H1 (cell line): ENCODE results near the gene CSH1. TPM values are rescaled to one million over a fixed set of nuclear protein-coding genes. Genes with fewer than 3 reads are reported as not detected.
"Not testable (repeated sequence)": the region's sequence is repeated elsewhere in the genome, so short reads cannot be mapped to it uniquely, and the experiment has no call there.

Source experiments
- CTCF ChIA-PET: fragments of 300-600 bp; sonication (Branson Sonifier 250); formaldehyde crosslinking; loops from one replicate; lab custom pipeline; 2021; ENCODE audit not compliant: partially characterized antibody; lab: Charles Lee
- POLR2A ChIA-PET: fragments of 300-600 bp; sonication (Branson Sonifier 250); formaldehyde crosslinking; loops from one replicate; lab custom pipeline; 2021; ENCODE audit warnings: inconsistent platforms; ENCODE audit not compliant: partially characterized antibody; lab: Charles Lee
- DNase-seq, 2 experiments: peaks; one replicate each; pipeline versions ENCODE4 v3.0.0 to v3.0.0-alpha.2; 2010 to 2022; ENCODE audit warnings: low spot score in 2 of 2, low read depth in 1 of 2, mixed read lengths in 1 of 2
- FAIRE-seq: peaks from 2 replicates; lab custom pipeline; 2011; peaks lifted over from hg19 to GRCh38; lab: Jason Lieb, UNC
- H2AFZ ChIP-seq: 2 replicates; pipeline ENCODE4 v1.8.1; 2012; ENCODE audit warnings: low read length, inconsistent platforms
- H2AK5ac ChIP-seq: 2 replicates; pipeline ENCODE4 v1.6.1; 2013; ENCODE audit warnings: low read depth, low read length
- H2BK120ac ChIP-seq: replicated peaks from 2 replicates; pipeline ENCODE3; 2013; ENCODE audit warnings: low read depth, low read length, inconsistent platforms
- H2BK12ac ChIP-seq: 2 replicates; pipeline ENCODE4 v1.6.1; 2013; ENCODE audit warnings: low read depth, low read length
- H2BK15ac ChIP-seq: 2 replicates; pipeline ENCODE4 v1.6.1; 2013; ENCODE audit warnings: low read length
- H2BK20ac ChIP-seq: 2 replicates; pipeline ENCODE4 v1.6.1; 2013; ENCODE audit warnings: low read length
- H2BK5ac ChIP-seq: 2 replicates; pipeline ENCODE4 v1.6.1; 2013; ENCODE audit warnings: low read depth, low read length
- H3K14ac ChIP-seq: 2 replicates; pipeline ENCODE4 v1.6.1; 2013; ENCODE audit warnings: inconsistent platforms; ENCODE audit not compliant: insufficient read length
- H3K18ac ChIP-seq: 2 replicates; pipeline ENCODE4 v1.6.1; 2013; ENCODE audit warnings: low read length; ENCODE audit errors: extremely low read depth
- H3K23ac ChIP-seq: 2 replicates; pipeline ENCODE4 v1.6.1; 2013; ENCODE audit warnings: inconsistent platforms; ENCODE audit not compliant: insufficient read length
- H3K23me2 ChIP-seq: 2 replicates; pipeline ENCODE4 v1.6.1; 2013; ENCODE audit warnings: low read depth, low read length
- H3K27ac ChIP-seq: 2 replicates; pipeline ENCODE4 v1.6.1; 2011; ENCODE audit warnings: low read depth, low read length, inconsistent platforms
- H3K27me3 ChIP-seq, 4 experiments: replicated peaks in 1 of 4; 1 replicate in 1 of 4; 2 replicates in 3 of 4; pipeline versions ENCODE4 v1.6.1 to v1.8.1; 2011 to 2013; ENCODE audit warnings: low read length in 3 of 4, mild to moderate bottlenecking in 3 of 4, inconsistent platforms in 2 of 4, mixed read lengths in 2 of 4, moderate library complexity in 1 of 4; ENCODE audit not compliant: control insufficient read depth in 3 of 4, insufficient read depth in 3 of 4; ENCODE audit errors: extremely low read depth in 1 of 4
- H3K36me3 ChIP-seq, 4 experiments: 2 replicates each; pipeline versions ENCODE4 v1.6.1 to v1.8.1; 2011 to 2013; ENCODE audit warnings: mild to moderate bottlenecking in 4 of 4, low read length in 3 of 4, moderate library complexity in 2 of 4, control low read depth in 1 of 4, inconsistent platforms in 1 of 4; ENCODE audit not compliant: insufficient read depth in 4 of 4, control insufficient read depth in 2 of 4
- H3K4ac ChIP-seq: replicated peaks from 2 replicates; pipeline ENCODE3; 2013; ENCODE audit warnings: low read length, low read depth, mixed read lengths, inconsistent platforms; ENCODE audit not compliant: insufficient read length
- H3K4me1 ChIP-seq, 4 experiments: replicated peaks in 1 of 4; 1 replicate in 1 of 4; 2 replicates in 3 of 4; pipeline versions ENCODE4 v1.6.1 to v1.8.1; 2011 to 2013; ENCODE audit warnings: low read length in 3 of 4, inconsistent platforms in 2 of 4, mixed read lengths in 1 of 4; ENCODE audit not compliant: insufficient read depth in 4 of 4, control insufficient read depth in 3 of 4
- H3K4me2 ChIP-seq, 2 experiments: 2 replicates each; pipeline versions ENCODE4 v1.6.1 to v1.8.1; 2011 to 2013; ENCODE audit warnings: low read depth in 2 of 2, low read length in 2 of 2, control low read depth in 1 of 2, inconsistent platforms in 1 of 2, mild to moderate bottlenecking in 1 of 2; ENCODE audit not compliant: insufficient read depth in 1 of 2
- H3K4me3 ChIP-seq, 4 experiments: fragments of 200-600, 300-600 bp in 1 of 4; sonication (generic), shearing (Covaris generic), sonication (Bioruptor Twin) in 1 of 4; 2 replicates each; pipeline versions ENCODE4 v1.5.1 to v1.8.1; 2011 to 2016; ENCODE audit warnings: low read length in 4 of 4, low read depth in 3 of 4, control low read depth in 2 of 4, inconsistent platforms in 2 of 4, mild to moderate bottlenecking in 2 of 4, mixed read lengths in 1 of 4, moderate library complexity in 1 of 4; ENCODE audit not compliant: insufficient read depth in 2 of 4; ENCODE audit errors: extremely low read depth in 1 of 4
- H3K56ac ChIP-seq: replicated peaks from 2 replicates; pipeline ENCODE3; 2013; ENCODE audit warnings: low read depth, mild to moderate bottlenecking, mixed read lengths, low read length, inconsistent platforms; ENCODE audit not compliant: insufficient read length
- H3K79me1 ChIP-seq: 2 replicates; pipeline ENCODE4 v1.6.1; 2013; ENCODE audit warnings: low read depth, low read length, control low read depth
- H3K79me2 ChIP-seq, 2 experiments: 2 replicates each; pipeline versions ENCODE4 v1.6.1 to v1.8.1; 2012 to 2013; ENCODE audit warnings: low read length in 2 of 2, mild to moderate bottlenecking in 2 of 2, inconsistent platforms in 1 of 2; ENCODE audit not compliant: insufficient read depth in 2 of 2, control insufficient read depth in 1 of 2
- H3K9ac ChIP-seq, 4 experiments: replicated peaks in 1 of 4; 1 replicate in 1 of 4; 2 replicates in 3 of 4; pipeline versions ENCODE4 v1.6.1 to v1.8.1; 2011 to 2013; ENCODE audit warnings: low read depth in 3 of 4, low read length in 3 of 4, control low read depth in 2 of 4, mild to moderate bottlenecking in 2 of 4, moderate library complexity in 2 of 4, inconsistent platforms in 1 of 4; ENCODE audit errors: extremely low read depth in 1 of 4
- H3K9me3 ChIP-seq, 2 experiments: 2 replicates each; pipeline versions ENCODE4 v1.6.1 to v1.8.1; 2012 to 2013; ENCODE audit warnings: mild to moderate bottlenecking in 2 of 2, moderate library complexity in 2 of 2, control low read depth in 1 of 2, inconsistent platforms in 1 of 2, low read depth in 1 of 2, low read length in 1 of 2, mixed read lengths in 1 of 2; ENCODE audit not compliant: insufficient read depth in 2 of 2
- H4K20me1 ChIP-seq, 2 experiments: replicated peaks in 1 of 2; 2 replicates each; pipeline versions ENCODE3 to v1.8.1; 2011 to 2013; ENCODE audit warnings: inconsistent platforms in 2 of 2, low read length in 2 of 2, mild to moderate bottlenecking in 1 of 2; ENCODE audit not compliant: insufficient read depth in 2 of 2, control insufficient read depth in 1 of 2
- H4K5ac ChIP-seq: 2 replicates; pipeline ENCODE4 v1.6.1; 2013; ENCODE audit warnings: low read length, low read depth, mixed read lengths, inconsistent platforms; ENCODE audit not compliant: insufficient read length
- H4K8ac ChIP-seq: 2 replicates; pipeline ENCODE4 v1.8.0; 2013; ENCODE audit warnings: mild to moderate bottlenecking, moderate library complexity, low read length, inconsistent platforms; ENCODE audit not compliant: insufficient read depth; ENCODE audit errors: extremely low read depth
- H4K91ac ChIP-seq: replicated peaks from 2 replicates; pipeline ENCODE3; 2013; ENCODE audit warnings: low read length, mixed read lengths, inconsistent platforms; ENCODE audit not compliant: insufficient read length
- WGBS, 2 experiments: shearing (Covaris generic) in 1 of 2; methylation state at CpG; one replicate each; pipeline versions ENCODE4 v1.1.6 to v1.1.7; 2013 to 2015; ENCODE audit warnings: low lambda C conversion rate in 2 of 2, mixed read lengths in 2 of 2, inconsistent platforms in 1 of 2, low coverage in 1 of 2, missing lambda C conversion rate in 1 of 2; ENCODE audit not compliant: insufficient replicate concordance in 2 of 2, insufficient coverage in 1 of 2, insufficient read length in 1 of 2; ENCODE audit errors: extremely low coverage in 1 of 2, missing lambda C conversion rate in 1 of 2; 5-methylcytosine and 5-hydroxymethylcytosine counted together
- polyA plus RNA-seq, 7 experiments: library from polyadenylated mRNA; depleted of rRNA in 3 of 7; stranded (reverse) in 5 of 7; unstranded in 2 of 7; fragments of >200 nt in 5 of 7; fragments of 200-250 nt in 2 of 7; gene quantifications; 1 replicate in 5 of 7; 2 replicates in 1 of 7; 4 replicates in 1 of 7; pipeline versions ENCODE4 v1.2.1 to v1.2.3, GENCODE V29; 2011 to 2013; ENCODE audit warnings: missing spikeins in 2 of 7, mixed read lengths in 2 of 7
- total RNA-seq: library from RNA; stranded (reverse); fragmentation: NEBNext Ultra II Directional; extraction: Animal tissue kit (Norgen Biotek cat#: 25700); gene quantifications from 2 replicates; pipeline ENCODE4 v1.2.1, GENCODE V29; 2021

The CSH1 gene
- total and polyA plus RNA-seq, 2 of the 8 experiments (the other 6 are each of a cell fraction or from before 2014, with no cell fraction given), result 0.12 TPM; not detected in 1

DNA sequence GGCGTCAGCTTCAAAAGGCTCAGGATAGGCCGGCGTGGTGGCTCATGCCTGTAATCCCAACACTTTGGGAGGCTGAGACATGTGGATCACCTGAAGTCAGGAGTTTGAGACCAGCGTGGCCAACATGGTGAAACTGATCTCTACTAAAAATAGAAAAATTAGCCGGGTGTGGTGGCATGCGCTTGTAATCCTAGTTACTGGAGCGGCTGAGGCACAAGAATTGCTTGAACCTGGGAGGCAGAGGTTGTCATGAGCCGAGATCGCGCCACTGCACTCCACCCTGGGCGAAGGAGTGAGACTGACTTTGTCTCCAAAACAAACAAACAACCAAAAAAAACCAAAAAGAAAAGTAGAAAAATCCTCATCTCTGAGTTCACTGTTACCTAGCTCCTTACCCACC is 11.3 kb downstream of the CSH1 start:
- H2BK12ac ChIP-seq, FAIRE-seq, H3K4me3 ChIP-seq, H3K9me3 ChIP-seq, H4K91ac ChIP-seq, H3K4ac ChIP-seq, DNase-seq, H3K56ac ChIP-seq, H3K79me1 ChIP-seq, H3K14ac ChIP-seq, H4K8ac ChIP-seq, H4K5ac ChIP-seq, H3K27ac ChIP-seq, H3K79me2 ChIP-seq, H4K20me1 ChIP-seq, H2BK120ac ChIP-seq, H3K27me3 ChIP-seq, H3K4me2 ChIP-seq, H3K36me3 ChIP-seq, H3K23ac ChIP-seq, H3K9ac ChIP-seq, H2AFZ ChIP-seq, H2BK5ac ChIP-seq, H2BK20ac ChIP-seq, H2BK15ac ChIP-seq, H3K18ac ChIP-seq, POLR2A ChIA-PET, H2AK5ac ChIP-seq, H3K23me2 ChIP-seq: not testable (repeated sequence)
- CTCF ChIA-PET, result interaction anchor here (0.6 to 1.4 kb wide), 3 partner anchors 85 to 131 kb away, joined by 3 read pairs; no protein-coding TSS in a partner anchor
- 89% methylated on average over 11 of the region's 11 CpGs; no CpG with 5 or more reads in 1 of the 2 experiments for WGBS, 2 experiments
- H3K4me1 ChIP-seq, result peaks cover 3 to 15% (median 8%) of the 10 kb centered on the region in 4 experiments

DNA sequence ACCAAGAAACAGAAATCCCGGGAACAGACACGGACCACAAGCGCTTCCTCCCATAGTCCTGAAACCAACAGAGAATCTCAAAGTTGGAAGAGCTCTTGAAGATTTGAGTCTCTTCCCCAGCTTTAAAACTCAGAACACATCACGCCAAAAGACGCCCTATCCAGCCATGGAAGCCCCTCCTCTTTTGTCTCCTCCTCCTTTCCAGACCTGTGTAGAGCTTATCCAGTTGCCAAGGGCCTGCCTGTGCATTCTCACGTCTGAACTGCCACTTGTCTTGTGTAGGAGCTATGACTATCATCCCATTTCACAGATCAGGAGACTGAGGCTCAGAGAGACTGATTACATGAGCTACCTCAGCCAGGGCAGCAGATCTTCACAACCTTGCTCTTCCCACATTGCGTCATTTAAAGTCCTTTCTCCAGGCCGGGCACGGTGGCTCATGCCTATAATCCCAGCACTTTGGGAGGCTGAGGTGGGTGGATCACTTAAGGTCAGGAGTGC is 13.7 kb downstream of the CSH1 start:
- H2AK5ac ChIP-seq, FAIRE-seq, H3K36me3 ChIP-seq, H3K9ac ChIP-seq, H3K27ac ChIP-seq, H4K20me1 ChIP-seq, H3K56ac ChIP-seq, H2BK120ac ChIP-seq, H2BK5ac ChIP-seq, H3K23me2 ChIP-seq, DNase-seq, H2BK12ac ChIP-seq, H3K9me3 ChIP-seq, H2AFZ ChIP-seq, H3K4me3 ChIP-seq, H3K4me2 ChIP-seq, H3K4ac ChIP-seq, H4K91ac ChIP-seq, H2BK15ac ChIP-seq, H3K18ac ChIP-seq, H3K14ac ChIP-seq, H4K5ac ChIP-seq, H3K79me2 ChIP-seq, H3K79me1 ChIP-seq, H3K27me3 ChIP-seq, H4K8ac ChIP-seq, H3K23ac ChIP-seq: not testable (repeated sequence)
- Histone ChIP-seq H3K4me1 (peaks cover 3 to 15% (median 8%) of the 10 kb centered on the region in 4 experiments), H2BK20ac (0 out of 2 replicates have a peak overlapping the region, but pooled peaks have one; percentile 72)
- POLR2A ChIA-PET, result interaction anchor here (0.5 to 0.7 kb wide), 2 partner anchors 8 to 42 kb away, joined by 3 to 4 read pairs; no protein-coding TSS in a partner anchor
- CTCF ChIA-PET, result interaction anchor here (0.5 to 4.5 kb wide), 20 partner anchors 8 to 744 kb away, joined by 3 to 66 read pairs (median 5); partner anchors contain the start of genes CSHL1 and GH1
- WGBS, 2 experiments, result 81% methylated on average over 9 of the region's 9 CpGs; no CpG with 5 or more reads in 1 of the 2 experiments
